ENCODE results near the gene TYK2. TPM values are rescaled to one million over a fixed set of nuclear protein-coding genes. Genes with fewer than 3 reads are reported as not detected.

TYK2 gene
- total and polyA plus RNA-seq, 2 of the 13 experiments (the other 11 are each of a cell fraction or from before 2014, with no cell fraction given) = 38.8 to 60.1 TPM

- TF ChIP-seq ZNF350 (CRISPR knock-in tag; IDR thresholded peaks at IDR 0.05; ENCODE audit: borderline replicate concordance, low read depth) (peak; percentile 98; the same call in 1 of the 2 replicates), ZNF430 (CRISPR knock-in tag; IDR thresholded peaks at IDR 0.05) (peak; percentile 69; the same call in 1 of the 2 replicates), HNRNPL (IDR thresholded peaks at IDR 0.05; ENCODE audit: low read depth, low read length) (0 out of 2 replicates have a peak, but pooled peaks have one; percentile 31), ZNF746 (CRISPR knock-in tag; IDR thresholded peaks at IDR 0.05) (0 out of 2 replicates have a peak, but pooled peaks have one; percentile 35), ZNF749 (CRISPR knock-in tag; IDR thresholded peaks at IDR 0.05; ENCODE audit: borderline replicate concordance) (0 out of 2 replicates have a peak, but pooled peaks have one; percentile 32), EP300 (IDR thresholded peaks at IDR 0.05; ENCODE audit: low read depth in 2 of 2, low read length in 2 of 2) (0 out of 4 replicates have a peak, but pooled peaks of 1 of the 2 experiments have one; percentile 42), EP300 (CRISPR knock-in tag; IDR thresholded peaks at IDR 0.05; ENCODE audit: borderline replicate concordance) (no peak), SOX13 (IDR thresholded peaks at IDR 0.05) (no peak), SOX13 (CRISPR knock-in tag; conservative IDR thresholded peaks at IDR 0.05 in 1 of 2, IDR thresholded peaks at IDR 0.05 in 1 of 2) (peak in 1 of 2 experiments; percentile 46; a peak in 1 of 4 replicates), SALL1 (CRISPR knock-in tag; IDR thresholded peaks at IDR 0.05) (peak; percentile 84), FLYWCH1 (CRISPR knock-in tag; IDR thresholded peaks at IDR 0.05) (no peak), TAF15 (IDR thresholded peaks at IDR 0.05; ENCODE audit: low read depth, low read length, poor library complexity, severe bottlenecking) (peak; percentile 60), SOX5 (CRISPR knock-in tag; IDR thresholded peaks at IDR 0.05; ENCODE audit: borderline replicate concordance) (peak; percentile 62; the same call in 1 of the 2 replicates), ZNF121 (CRISPR knock-in tag; IDR thresholded peaks at IDR 0.05) (no peak), THAP7 (CRISPR knock-in tag; IDR thresholded peaks at IDR 0.05) (no peak; the same call in 1 of the 2 replicates), ZNF709 (CRISPR knock-in tag; IDR thresholded peaks at IDR 0.05) (peak; percentile 83; the same call in 1 of the 2 replicates), SRSF4 (IDR thresholded peaks at IDR 0.05; ENCODE audit: low read depth, low read length, poor library complexity, severe bottlenecking) (no peak), PHF5A (CRISPR knock-in tag; IDR thresholded peaks at IDR 0.05; ENCODE audit: low read depth, unreplicated experiment) (peak; percentile 51), ZFP90 (CRISPR knock-in tag; IDR thresholded peaks at IDR 0.05; ENCODE audit: borderline replicate concordance) (peak; percentile 97), HNRNPH1 (optimal IDR thresholded peaks at IDR 0.05; ENCODE audit: low read depth, low read length) (no peak), ZNF136 (CRISPR knock-in tag; IDR thresholded peaks at IDR 0.05; ENCODE audit: low read depth) (peak; percentile 58; the same call in 1 of the 2 replicates), ZNF562 (CRISPR knock-in tag; IDR thresholded peaks at IDR 0.05; ENCODE audit: borderline replicate concordance) (0 out of 2 replicates have a peak, but pooled peaks have one; percentile 41), NBN (conservative IDR thresholded peaks at IDR 0.05) (no peak), ZNF543 (CRISPR knock-in tag; IDR thresholded peaks at IDR 0.05) (0 out of 2 replicates have a peak, but pooled peaks have one; percentile 55), TCF12 (IDR thresholded peaks at IDR 0.05) (no peak), TCF12 (CRISPR knock-in tag; IDR thresholded peaks at IDR 0.05) (0 out of 2 replicates have a peak, but pooled peaks have one; percentile 36), PHF21A (CRISPR knock-in tag; IDR thresholded peaks at IDR 0.05) (0 out of 2 replicates have a peak, but pooled peaks have one; percentile 60)
- TF ChIP-seq, protein P1, sequence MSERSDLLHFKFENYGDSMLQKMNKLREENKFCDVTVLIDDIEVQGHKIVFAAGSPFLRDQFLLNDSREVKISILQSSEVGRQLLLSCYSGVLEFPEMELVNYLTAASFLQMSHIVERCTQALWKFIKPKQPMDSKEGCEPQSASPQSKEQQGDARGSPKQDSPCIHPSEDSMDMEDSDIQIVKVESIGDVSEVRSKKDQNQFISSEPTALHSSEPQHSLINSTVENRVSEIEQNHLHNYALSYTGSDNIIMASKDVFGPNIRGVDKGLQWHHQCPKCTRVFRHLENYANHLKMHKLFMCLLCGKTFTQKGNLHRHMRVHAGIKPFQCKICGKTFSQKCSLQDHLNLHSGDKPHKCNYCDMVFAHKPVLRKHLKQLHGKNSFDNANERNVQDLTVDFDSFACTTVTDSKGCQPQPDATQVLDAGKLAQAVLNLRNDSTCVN (CRISPR knock-in tag; IDR thresholded peaks at IDR 0.05; ENCODE audit: borderline replicate concordance) = peak; percentile 42; the same call in 1 of the 2 replicates
These were observed 36.2 kb upstream of the TYK2 start (continued) for GRCh38 chr19:10416380-10417257.
